HepG2 (cell line): Measurements from ENCODE around the gene APOBEC3B. TPM values are rescaled to one million over a fixed set of nuclear protein-coding genes. Genes with fewer than 3 reads are reported as not detected.

Experiments
- ATAC-seq: fragments of 200-7000 bp; cut with Tn5 transposase; 3 replicates; pipeline ENCODE4 v1.9.1; 2020; ENCODE audit warnings: mild to moderate bottlenecking, moderate library complexity
- BruUV-seq: library from RNA; stranded (reverse); fragments of 400-500 nt; replicated peaks from 2 replicates; lab custom pipeline; 2021; lab: Mats Ljungman, UMichigan
- CTCF ChIA-PET: fragments of 300-600 bp; formaldehyde crosslinking; extraction: SDS; loops from one replicate; lab custom pipeline; 2021; ENCODE audit warnings: low total read pairs, inconsistent platforms, low intra/inter-chr PET ratio; lab: Yijun Ruan, JAX
- POLR2A ChIA-PET: fragments of 350-600 bp; sonication (Branson Sonifier 250); formaldehyde crosslinking; loops from one replicate; lab custom pipeline; 2020; ENCODE audit warnings: antibody characterized with exemption, inconsistent platforms; lab: Yijun Ruan, JAX
- DNase-seq: peaks from one replicate; pipeline ENCODE4 v3.0.0-alpha.2; 2015; ENCODE audit warnings: low spot score
- FAIRE-seq: peaks from 3 replicates; lab custom pipeline; 2011; peaks lifted over from hg19 to GRCh38; lab: Jason Lieb, UNC
- H2AFZ ChIP-seq: one replicate; pipeline ENCODE4 v1.6.1; 2011; ENCODE audit warnings: low read length, inconsistent platforms
- H3K27ac ChIP-seq: fragments of 300-600 bp; 3 replicates; pipeline ENCODE4 v1.8.0; 2011; ENCODE audit warnings: mixed run types, mild to moderate bottlenecking, mixed read lengths, low read length, inconsistent platforms; ENCODE audit not compliant: insufficient read depth; ENCODE audit errors: extremely low read length
- H3K27me3 ChIP-seq, 2 experiments: fragments of 200-600 bp in 1 of 2; 2 replicates in 1 of 2; 3 replicates in 1 of 2; pipeline versions ENCODE4 v1.6.0 to v1.8.0; 2011; ENCODE audit warnings: low read length in 2 of 2, mild to moderate bottlenecking in 2 of 2, moderate library complexity in 2 of 2, inconsistent platforms in 1 of 2; ENCODE audit not compliant: insufficient read depth in 2 of 2, control insufficient read depth in 1 of 2
- H3K36me3 ChIP-seq, 2 experiments: fragments of 200-600 bp in 1 of 2; replicated peaks in 1 of 2; 2 replicates in 1 of 2; 3 replicates in 1 of 2; pipeline versions ENCODE4 v1.5.1 to v1.8.0; 2011; ENCODE audit warnings: low read length in 2 of 2, inconsistent platforms in 1 of 2; ENCODE audit not compliant: insufficient read depth in 2 of 2, control insufficient read depth in 1 of 2
- H3K4me1 ChIP-seq: 2 replicates; pipeline ENCODE4 v1.5.1; 2012; ENCODE audit warnings: low read length, inconsistent platforms; ENCODE audit not compliant: insufficient read depth
- H3K4me2 ChIP-seq: 2 replicates; pipeline ENCODE4 v1.6.0; 2011; ENCODE audit warnings: low read depth, low read length, inconsistent platforms
- H3K4me3 ChIP-seq, 3 experiments: fragments of 200-600 bp in 1 of 3; sonication (generic), shearing (Covaris generic) in 1 of 3; replicated peaks in 1 of 3; 2 replicates each; pipeline ENCODE4 v1.5.1; 2011 to 2016; ENCODE audit warnings: low read length in 3 of 3, inconsistent platforms in 2 of 3, low read depth in 2 of 3, mild to moderate bottlenecking in 2 of 3, control low read depth in 1 of 3, mixed read lengths in 1 of 3; ENCODE audit not compliant: insufficient read depth in 1 of 3
- H3K79me2 ChIP-seq: one replicate; pipeline ENCODE4 v1.6.1; 2011; ENCODE audit warnings: low read length, inconsistent platforms; ENCODE audit not compliant: insufficient read depth
- H3K9ac ChIP-seq: 2 replicates; pipeline ENCODE4 v1.6.0; 2011; ENCODE audit warnings: mild to moderate bottlenecking, low read depth, low read length, inconsistent platforms; ENCODE audit not compliant: insufficient read depth
- H3K9me3 ChIP-seq: 2 replicates; pipeline ENCODE4 v1.5.1; 2012; ENCODE audit warnings: mild to moderate bottlenecking, low read length
- H4K20me1 ChIP-seq: 2 replicates; pipeline ENCODE4 v1.6.0; 2011; ENCODE audit warnings: inconsistent platforms, mild to moderate bottlenecking, low read length, moderate library complexity; ENCODE audit not compliant: insufficient read depth
- ATF6 ChIP-seq: sonication (generic); formaldehyde crosslinking; conservative IDR thresholded peaks from 2 replicates; pipeline ENCODE4 v1.4.0; 2020; ENCODE audit warnings: missing genetic modification reagents
- CC2D1A ChIP-seq: sonication (generic); formaldehyde crosslinking; IDR thresholded peaks from 2 replicates; pipeline ENCODE4 v1.8.1; 2023; ENCODE audit warnings: mild to moderate bottlenecking, missing genetic modification reagents
- E2F2 ChIP-seq: sonication (generic); formaldehyde crosslinking; IDR thresholded peaks from 2 replicates; pipeline ENCODE4 v1.4.0; 2020; ENCODE audit warnings: missing genetic modification reagents, borderline replicate concordance
- E2F5 ChIP-seq: sonication (generic); formaldehyde crosslinking; conservative IDR thresholded peaks from 2 replicates; pipeline ENCODE4 v1.4.0; 2020; ENCODE audit warnings: missing genetic modification reagents
- HIVEP1 ChIP-seq: sonication (generic); formaldehyde crosslinking; IDR thresholded peaks from 2 replicates; pipeline ENCODE4 v1.4.0; 2020; ENCODE audit warnings: mild to moderate bottlenecking, missing genetic modification reagents
- POGZ ChIP-seq: sonication (generic); formaldehyde crosslinking; IDR thresholded peaks from 2 replicates; pipeline ENCODE4 v1.4.0; 2020; ENCODE audit warnings: mild to moderate bottlenecking, missing genetic modification reagents
- RAD21 ChIP-seq: fragments of 450-650 bp; formaldehyde crosslinking; IDR thresholded peaks from 2 replicates; pipeline ENCODE4 v1.5.0; 2020; ENCODE audit warnings: mild to moderate bottlenecking
- ZBTB44 ChIP-seq: sonication (generic); formaldehyde crosslinking; IDR thresholded peaks from 2 replicates; pipeline ENCODE4 v1.4.0; 2020; ENCODE audit warnings: missing genetic modification reagents
- ZNF136 ChIP-seq: sonication (generic); formaldehyde crosslinking; IDR thresholded peaks from 2 replicates; pipeline ENCODE4 v1.8.1; 2022; ENCODE audit warnings: low read depth, mild to moderate bottlenecking, moderate library complexity, missing genetic modification reagents
- ZNF800 ChIP-seq: sonication (generic); formaldehyde crosslinking; IDR thresholded peaks from 2 replicates; pipeline ENCODE4 v1.4.0; 2020; ENCODE audit warnings: missing genetic modification reagents
- ZSCAN22 ChIP-seq: sonication (generic); formaldehyde crosslinking; IDR thresholded peaks from 2 replicates; pipeline ENCODE4 v1.4.0; 2020; ENCODE audit warnings: mild to moderate bottlenecking, missing genetic modification reagents
- ZSCAN29 ChIP-seq: sonication (generic); formaldehyde crosslinking; conservative IDR thresholded peaks from 2 replicates; pipeline ENCODE4 v1.4.0; 2020; ENCODE audit warnings: mild to moderate bottlenecking, missing genetic modification reagents
- WGBS: methylation state at CpG from one replicate; pipeline ENCODE4 v1.1.6; 2017; ENCODE audit warnings: low lambda C conversion rate; 5-methylcytosine and 5-hydroxymethylcytosine counted together
- in situ Hi-C: cut with HindIII; loops from 2 replicates; pipeline ENCODE4 v1.10.0; 2017; ENCODE audit warnings: low pct_unique_long_range_greater_than_20kb; ENCODE audit not compliant: extremely low pct_ligation_motif_present
- intact Hi-C: fragments of 100-400 bp; cut with micrococcal nuclease; formaldehyde crosslinking; loops from one replicate; pipeline ENCODE4 v1.10.0; 2022; ENCODE audit not compliant: unreplicated experiment
- polyA plus RNA-seq, 8 experiments: library from polyadenylated mRNA; depleted of rRNA in 3 of 8; stranded (reverse) in 7 of 8; unstranded in 1 of 8; fragments of >200 nt; fragmentation: Illumina TruSeq in 4 of 8; extraction: Trizol in 4 of 8; gene quantifications; 2 replicates each; pipeline versions ENCODE4 v1.2.1 to v1.2.3, GENCODE V29; 2011 to 2016; ENCODE audit warnings: low read depth in 4 of 8, missing spikeins in 1 of 8, mixed read lengths in 1 of 8; ENCODE audit not compliant: insufficient read depth in 1 of 8
- total RNA-seq, 5 experiments: library from RNA; depleted of rRNA; stranded (reverse); fragments of >200 nt; fragmentation: Illumina TruSeq; extraction: Trizol; gene quantifications; 2 replicates each; pipeline ENCODE4 v1.2.3, GENCODE V29; 2016; ENCODE audit warnings: low read depth in 1 of 5

The APOBEC3B gene
- total and polyA plus RNA-seq, 2 of the 13 experiments (the other 11 are each of a cell fraction or from before 2014, with no cell fraction given), result 6.7 to 8.8 TPM

GRCh38 chr22:38938925-38939324, 43.2 kb upstream of the APOBEC3B start:
- no TSS peak for BruUV-seq
- TF ChIP-seq HIVEP1 (CRISPR knock-in tag) (no peak), ZNF136 (no peak), RAD21 (CRISPR knock-in tag) (no peak), ZSCAN29 (CRISPR knock-in tag) (no peak), ZNF800 (no peak), ZBTB44 (CRISPR knock-in tag) (no peak), CC2D1A (CRISPR knock-in tag) (no peak), ZSCAN22 (CRISPR knock-in tag) (no peak), E2F2 (CRISPR knock-in tag) (no peak), E2F5 (CRISPR knock-in tag) (no peak), ATF6 (CRISPR knock-in tag) (no peak), POGZ (no peak)
- no peak for DNase-seq
- Histone ChIP-seq H3K9me3 (no peaks in the 10 kb centered on the region), H3K4me2 (no peak overlapping the region), H3K9ac (no peak overlapping the region), H3K27ac (no peak overlapping the region), H3K4me1 (peaks cover 11% of the 10 kb centered on the region), H4K20me1 (no peaks in the 10 kb centered on the region), H3K27me3 (peaks cover 2 to 17% of the 10 kb centered on the region in 2 experiments; a peak in 2 of 5 replicates), H3K4me3 (no peak overlapping the region), H3K36me3 (no peaks in the 10 kb centered on the region), H2AFZ (no peak overlapping the region), H3K79me2 (no peaks in the 10 kb centered on the region)
- WGBS, result 80% methylated on average over 7 of the region's 7 CpGs
- intact Hi-C loops (no loop called here), in situ Hi-C loops (no loop called here)
- POLR2A ChIA-PET, result no interaction called here
- FAIRE-seq, result no peak
- no peak for ATAC-seq
- CTCF ChIA-PET, result no interaction called here
